Activated T-helper 2 cell treated with anti-CD3 and anti-CD28 coated beads, Interferon-gamma antibody, Interleukin-2, Interleukin-4, amounts not matched to agents 10 μg/mL and 5 μg/mL and 100 μg/mL, durations not matched to agents 14 hours and 24 hours and 36 hours (primary cell): ENCODE measurements around the gene GJB6. TPM values are rescaled to one million over a fixed set of nuclear protein-coding genes. Genes with fewer than 3 reads are reported as not detected.

Experiments used
- DNase-seq: peaks from one replicate; pipeline ENCODE4 v3.0.0; 2021; ENCODE audit warnings: low spot score
- H3K27ac Mint-ChIP-seq: one replicate; pipeline ENCODE4 v1.8.0; 2021; ENCODE audit warnings: mixed read lengths
- H3K27me3 Mint-ChIP-seq: one replicate; pipeline ENCODE4 v1.8.0; 2021; ENCODE audit warnings: low read depth, mixed read lengths
- H3K36me3 Mint-ChIP-seq: one replicate; pipeline ENCODE4 v1.8.0; 2021; ENCODE audit warnings: low read depth, mixed read lengths
- H3K4me1 Mint-ChIP-seq: one replicate; pipeline ENCODE4 v1.8.0; 2021; ENCODE audit warnings: low read depth, mixed read lengths
- H3K4me3 Mint-ChIP-seq: one replicate; pipeline ENCODE4 v1.8.0; 2021; ENCODE audit warnings: low read depth, mild to moderate bottlenecking, moderate library complexity, mixed read lengths
- H3K9me3 Mint-ChIP-seq: one replicate; pipeline ENCODE4 v1.8.0; 2021; ENCODE audit warnings: mixed read lengths
- intact Hi-C: fragments of 100-400 bp; cut with micrococcal nuclease; formaldehyde crosslinking; loops from one replicate; pipeline ENCODE4 v1.15.1; 2023
- total RNA-seq: library from RNA; stranded (reverse); gene quantifications from 2 replicates; pipeline ENCODE4 v1.2.3, GENCODE V29; 2022

Gene GJB6
- total RNA-seq, 1 donor from 2014 or later: 1.7 TPM

DNA sequence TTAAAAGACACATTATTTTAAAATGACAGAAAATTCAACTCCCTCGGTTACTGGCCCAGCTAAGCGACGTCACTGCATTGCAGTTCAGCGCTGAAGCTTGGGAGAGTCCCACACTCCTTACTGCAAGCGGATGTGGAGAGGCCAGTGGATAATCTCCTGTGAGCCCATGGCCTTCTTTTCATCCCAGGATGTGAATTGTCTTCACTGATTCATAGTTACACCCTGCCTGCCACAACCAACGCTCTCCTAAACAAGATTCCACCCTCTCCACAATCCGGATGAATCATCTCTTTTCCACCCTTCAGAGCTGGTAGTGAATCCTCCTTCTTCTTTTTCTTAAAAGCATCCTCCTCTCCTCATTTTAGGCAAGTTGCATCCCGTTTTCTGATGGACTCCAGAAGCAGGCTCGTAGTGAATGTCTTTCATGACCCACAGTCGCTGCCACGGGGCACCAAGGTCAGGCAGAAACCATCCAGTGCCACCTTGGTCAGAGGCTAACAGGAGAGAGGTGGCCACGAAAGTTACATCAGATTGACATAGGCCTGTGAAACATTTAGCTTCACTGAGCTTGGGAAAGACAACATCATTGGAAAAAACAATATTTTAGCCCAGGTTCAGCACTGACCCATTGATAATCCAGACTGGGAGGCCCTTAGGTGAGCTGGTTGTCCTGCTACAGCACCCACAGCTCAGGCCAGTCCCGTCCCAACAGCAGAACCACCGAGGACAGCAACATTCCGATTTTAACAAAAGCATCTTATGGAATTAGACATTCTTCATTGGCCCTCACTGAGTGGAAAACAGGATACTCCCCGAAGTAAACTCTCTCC, 41.4 kb downstream of the GJB6 start:
- intact Hi-C loops: loop anchor here (5.0 kb wide), 1 partner anchor 512 kb away; the partner anchor contains the start of gene IL17D
- no peak overlapping the region for H3K27ac Mint-ChIP-seq
- H3K4me3 Mint-ChIP-seq: peak overlapping the region; percentile 23
- peaks cover 56% of the 10 kb centered on the region for H3K27me3 Mint-ChIP-seq
- DNase-seq: no peak
- peaks cover 11% of the 10 kb centered on the region for H3K4me1 Mint-ChIP-seq
- no peaks in the 10 kb centered on the region for H3K36me3 Mint-ChIP-seq
- H3K9me3 Mint-ChIP-seq: no peaks in the 10 kb centered on the region

DNA sequence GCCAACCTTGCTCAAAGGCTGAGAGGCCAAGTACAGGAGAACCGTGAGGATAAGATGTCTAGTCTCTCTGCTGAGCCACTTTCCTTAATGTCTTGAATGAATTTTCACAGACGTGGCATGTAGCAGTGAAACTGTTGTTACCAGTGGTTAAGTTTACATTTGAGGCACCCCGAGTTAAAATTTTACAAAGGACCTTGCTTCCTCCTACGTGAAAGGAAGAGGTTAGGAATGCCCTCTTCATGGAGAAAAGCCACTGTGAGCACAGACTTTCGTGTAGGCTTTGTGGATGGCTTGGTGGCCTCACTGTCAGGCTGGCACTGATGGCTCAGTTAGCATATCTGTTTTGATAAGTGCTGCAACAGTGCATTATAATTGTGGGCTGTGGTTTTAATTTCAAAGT, 42.0 kb downstream of the GJB6 start:
- H3K36me3 Mint-ChIP-seq: no peaks in the 10 kb centered on the region
- no peaks in the 10 kb centered on the region for H3K9me3 Mint-ChIP-seq
- H3K27me3 Mint-ChIP-seq: peaks cover 50% of the 10 kb centered on the region
- H3K27ac Mint-ChIP-seq: no peak overlapping the region
- no peak overlapping the region for H3K4me3 Mint-ChIP-seq
- peaks cover 11% of the 10 kb centered on the region for H3K4me1 Mint-ChIP-seq
- DNase-seq: no peak
- intact Hi-C loops: loop anchor here (5.0 kb wide), 1 partner anchor 512 kb away; the partner anchor contains the start of gene IL17D

DNA sequence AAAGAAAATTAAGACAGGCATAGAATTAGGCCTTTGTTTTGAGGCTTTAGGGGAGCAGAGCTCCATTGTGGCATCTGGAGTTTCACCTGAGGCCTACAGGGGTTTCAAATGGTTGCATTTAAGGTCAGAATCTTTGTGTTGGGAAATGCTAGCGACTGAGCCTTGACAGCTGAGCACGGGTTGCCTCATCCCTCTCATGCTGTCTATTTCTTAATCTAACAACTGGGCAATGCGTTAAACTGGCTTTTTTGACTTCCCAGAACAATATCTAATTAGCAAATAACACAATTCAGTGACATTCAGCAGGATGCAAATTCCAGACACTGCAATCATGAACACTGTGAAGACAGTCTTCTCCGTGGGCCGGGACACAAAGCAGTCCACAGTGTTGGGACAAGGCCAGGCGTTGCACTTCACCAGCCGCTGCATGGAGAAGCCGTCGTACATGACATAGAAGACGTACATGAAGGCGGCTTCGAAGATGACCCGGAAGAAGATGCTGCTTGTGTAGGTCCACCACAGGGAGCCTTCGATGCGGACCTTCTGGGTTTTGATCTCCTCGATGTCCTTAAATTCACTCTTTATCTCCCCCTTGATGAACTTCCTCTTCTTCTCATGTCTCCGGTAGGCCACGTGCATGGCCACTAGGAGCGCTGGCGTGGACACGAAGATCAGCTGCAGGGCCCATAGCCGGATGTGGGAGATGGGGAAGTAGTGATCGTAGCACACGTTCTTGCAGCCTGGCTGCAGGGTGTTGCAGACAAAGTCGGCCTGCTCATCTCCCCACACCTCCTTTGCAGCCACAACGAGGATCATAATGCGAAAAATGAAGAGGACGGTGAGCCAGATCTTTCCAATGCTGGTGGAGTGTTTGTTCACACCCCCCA, 43.2 kb downstream of the GJB6 start:
- Mint-ChIP-seq H3K27me3 (peaks cover 39% of the 10 kb centered on the region), H3K36me3 (no peaks in the 10 kb centered on the region), H3K27ac (no peak overlapping the region), H3K4me3 (no peak overlapping the region), H3K4me1 (peaks cover 3% of the 10 kb centered on the region), H3K9me3 (no peaks in the 10 kb centered on the region)
- intact Hi-C loops: no loop called here
- DNase-seq: no peak

DNA sequence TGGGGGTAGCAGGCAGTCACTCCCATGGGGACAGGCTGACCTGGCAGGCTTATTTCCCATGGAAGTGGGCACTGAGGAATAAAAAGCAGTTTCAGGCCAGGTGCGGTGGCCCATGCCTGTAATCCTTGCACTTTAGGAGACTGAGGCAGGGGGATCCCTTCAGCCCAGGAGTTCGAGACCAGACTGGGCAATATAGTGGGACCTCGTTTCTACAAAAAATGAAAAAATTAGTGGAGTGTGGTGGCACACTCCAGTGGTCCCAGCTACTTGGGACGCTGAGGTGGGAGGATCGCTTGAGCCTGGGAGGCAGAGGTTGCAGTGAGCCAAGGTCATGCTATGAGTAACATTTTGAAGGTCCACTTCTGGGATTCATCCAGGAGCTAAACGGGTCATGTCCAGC, 45.3 kb downstream of the GJB6 start:
- intact Hi-C loops: no loop called here
- H3K36me3 Mint-ChIP-seq: no peaks in the 10 kb centered on the region
- peaks cover 38% of the 10 kb centered on the region for H3K27me3 Mint-ChIP-seq

DNA sequence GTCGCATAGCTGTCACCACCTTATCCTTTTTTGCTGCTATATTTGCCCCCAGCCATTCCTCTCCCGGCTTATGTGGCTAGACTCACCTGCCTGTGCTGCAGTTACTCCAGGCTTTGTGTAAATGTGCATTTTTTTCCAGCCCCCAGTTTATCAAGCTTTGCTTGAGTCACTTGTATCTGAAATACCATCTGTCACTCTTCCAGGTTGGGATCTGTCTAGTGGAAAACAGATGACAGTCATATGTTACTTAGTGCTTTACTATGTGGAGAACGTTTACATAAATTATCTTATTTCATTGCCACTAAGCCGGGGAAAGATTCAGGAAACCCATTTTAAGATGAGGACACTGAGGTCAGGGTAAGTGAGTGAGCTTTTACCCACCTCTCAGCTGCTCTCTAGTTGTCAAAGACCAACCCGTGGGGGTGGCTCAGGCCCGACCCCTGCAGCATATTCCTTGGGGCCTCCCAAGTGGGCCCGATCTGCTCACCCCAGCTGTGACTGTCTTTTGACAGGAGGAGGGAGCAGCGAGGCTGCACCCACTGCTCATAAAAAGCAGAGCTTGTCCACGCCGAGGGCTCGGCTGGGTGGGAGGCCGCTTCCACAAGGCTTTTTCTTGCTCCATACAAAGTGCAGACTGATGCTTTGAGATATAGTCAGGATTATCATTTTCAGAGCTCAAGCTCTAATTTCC, 46.6 kb downstream of the GJB6 start:
- H3K4me1 Mint-ChIP-seq: no peaks in the 10 kb centered on the region
- H3K4me3 Mint-ChIP-seq: no peak overlapping the region
- no peak overlapping the region for H3K27ac Mint-ChIP-seq
- H3K27me3 Mint-ChIP-seq: peaks cover 33% of the 10 kb centered on the region
- no peaks in the 10 kb centered on the region for H3K9me3 Mint-ChIP-seq
- intact Hi-C loops: no loop called here
- DNase-seq: no peak
- no peaks in the 10 kb centered on the region for H3K36me3 Mint-ChIP-seq

More for the DNA sequence above, 45.3 kb downstream of the GJB6 start:
- DNase-seq: no peak
- Mint-ChIP-seq H3K9me3 (no peaks in the 10 kb centered on the region), H3K4me1 (no peaks in the 10 kb centered on the region), H3K4me3 (no peak overlapping the region), H3K27ac (no peak overlapping the region)

DNA sequence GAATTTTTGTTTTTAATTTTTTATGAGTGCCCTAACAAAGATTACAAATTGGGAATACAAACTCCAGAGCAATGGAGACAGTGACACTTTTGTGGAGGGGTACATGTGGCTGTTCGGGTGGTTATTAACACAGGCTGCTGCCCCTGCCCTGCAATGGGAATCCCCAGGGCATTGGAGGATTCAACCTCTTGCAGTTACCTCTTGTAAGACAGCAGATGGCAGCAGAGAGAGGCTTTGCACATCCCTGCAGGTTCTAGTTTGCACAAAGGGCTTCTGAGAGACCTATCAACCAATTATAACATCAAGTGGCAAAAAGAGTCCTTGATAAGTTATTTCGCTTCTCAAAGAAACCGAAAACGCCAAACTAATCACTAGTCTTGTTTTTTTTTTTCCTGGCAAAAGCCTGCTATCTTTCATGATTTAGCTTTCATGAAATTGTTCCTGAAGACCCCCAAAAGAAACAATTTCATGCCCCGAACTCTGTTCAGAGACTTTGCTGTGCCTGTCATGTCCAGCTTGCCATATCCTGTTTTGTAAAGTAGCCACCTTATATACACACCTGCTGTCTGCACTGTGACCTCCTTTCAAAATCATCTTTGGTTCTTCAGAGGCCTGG, 49.8 kb downstream of the GJB6 start:
- H3K27ac Mint-ChIP-seq: no peak overlapping the region
- no peaks in the 10 kb centered on the region for H3K9me3 Mint-ChIP-seq
- H3K36me3 Mint-ChIP-seq: no peaks in the 10 kb centered on the region
- intact Hi-C loops: loop anchor here (1.0 kb wide), 1 partner anchor 307 kb away; no protein-coding TSS in a partner anchor
- H3K4me1 Mint-ChIP-seq: no peaks in the 10 kb centered on the region
- DNase-seq: no peak
- peaks cover 45% of the 10 kb centered on the region for H3K27me3 Mint-ChIP-seq
- no peak overlapping the region for H3K4me3 Mint-ChIP-seq

DNA sequence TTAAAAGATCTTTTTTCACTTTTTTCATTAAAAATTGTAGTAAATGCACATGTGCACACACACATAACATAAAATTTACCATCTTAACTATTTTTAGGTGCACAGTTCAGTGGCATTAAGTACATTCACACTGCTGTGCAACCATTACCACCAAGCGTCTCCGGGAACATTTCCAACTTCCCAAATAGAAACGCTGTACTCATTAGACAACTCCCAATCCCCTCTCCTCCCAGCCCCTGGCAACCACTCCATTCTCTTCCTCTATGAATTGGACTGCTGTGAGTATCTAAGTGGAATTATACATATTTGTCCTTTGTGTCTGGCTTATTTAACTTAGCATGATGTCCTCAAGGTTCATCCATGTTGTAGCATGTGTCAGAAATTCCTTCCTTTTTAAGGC, 50.9 kb downstream of the GJB6 start:
- H3K9me3 Mint-ChIP-seq: no peaks in the 10 kb centered on the region
- H3K4me3 Mint-ChIP-seq: no peak overlapping the region
- no peaks in the 10 kb centered on the region for H3K36me3 Mint-ChIP-seq
- DNase-seq: no peak
- H3K27ac Mint-ChIP-seq: no peak overlapping the region
- no peaks in the 10 kb centered on the region for H3K4me1 Mint-ChIP-seq
- H3K27me3 Mint-ChIP-seq: peaks cover 47% of the 10 kb centered on the region
- intact Hi-C loops: no loop called here

DNA sequence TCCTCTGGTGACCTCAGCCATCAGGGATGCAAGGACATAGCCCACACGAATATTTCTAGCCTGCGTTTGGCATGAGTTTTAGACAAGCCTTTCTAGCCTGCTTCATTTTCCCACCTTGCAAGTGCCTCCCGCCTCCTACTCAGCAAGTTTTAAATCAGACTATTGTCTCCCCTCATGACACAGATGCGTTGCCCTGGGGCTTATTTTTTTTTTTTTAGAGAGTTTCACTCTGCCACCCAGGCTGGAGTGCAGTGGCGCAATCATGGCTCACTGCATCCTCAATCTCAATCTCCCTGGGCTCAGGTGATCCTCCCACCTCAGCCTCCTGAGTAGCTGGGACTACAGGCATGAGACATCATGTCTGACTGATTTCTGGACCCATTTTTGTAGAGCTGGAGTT, 54.0 kb downstream of the GJB6 start:
- DNase-seq: no peak
- no peak overlapping the region for H3K4me3 Mint-ChIP-seq
- H3K27me3 Mint-ChIP-seq: peaks cover 72% of the 10 kb centered on the region
- no peaks in the 10 kb centered on the region for H3K9me3 Mint-ChIP-seq
- peaks cover 11% of the 10 kb centered on the region for H3K4me1 Mint-ChIP-seq
- H3K27ac Mint-ChIP-seq: no peak overlapping the region
- no peaks in the 10 kb centered on the region for H3K36me3 Mint-ChIP-seq
- intact Hi-C loops: no loop called here

DNA sequence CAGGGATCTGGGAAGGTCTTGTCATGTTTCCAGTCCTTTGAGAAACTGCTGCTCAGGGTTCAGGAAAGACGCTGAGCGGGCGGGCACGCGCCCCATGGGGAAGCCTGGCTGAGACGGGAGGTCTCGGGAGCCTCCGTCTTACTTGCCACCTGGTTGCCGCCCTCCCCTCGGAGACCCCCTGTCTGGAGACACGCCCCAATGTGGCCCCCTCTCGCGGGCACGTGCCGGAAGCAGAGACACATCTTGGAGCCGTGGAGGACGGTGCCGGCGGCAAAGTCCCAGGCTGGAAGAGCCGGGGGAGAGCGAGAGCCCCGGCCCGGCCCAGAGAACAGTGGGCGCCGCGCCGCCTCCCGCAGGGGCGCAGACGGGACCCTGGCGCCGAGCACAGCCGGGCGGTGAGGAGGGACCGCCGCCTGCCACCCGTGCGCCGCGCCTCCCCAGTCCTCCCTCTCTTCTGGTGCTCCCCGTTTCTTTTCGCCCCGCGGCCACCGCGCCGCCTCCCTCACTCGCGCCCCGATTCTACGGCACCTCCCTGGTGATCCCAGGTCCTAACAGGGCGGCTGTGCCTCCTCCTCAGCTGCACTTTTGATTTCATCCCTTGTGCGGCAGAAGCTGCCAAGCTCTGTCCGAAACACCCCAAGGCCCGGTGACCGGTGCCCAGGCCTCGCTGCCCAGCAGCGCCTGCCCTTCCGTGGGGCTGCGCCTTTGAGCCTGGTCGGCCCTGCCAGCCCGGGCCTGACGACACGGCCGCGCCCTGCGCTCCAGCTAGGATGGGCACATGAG, 54.9 kb downstream of the GJB6 start:
- intact Hi-C loops: no loop called here
- Mint-ChIP-seq H3K4me3 (no peak overlapping the region), H3K9me3 (no peaks in the 10 kb centered on the region), H3K27ac (no peak overlapping the region), H3K4me1 (peaks cover 11% of the 10 kb centered on the region), H3K27me3 (peaks cover 76% of the 10 kb centered on the region), H3K36me3 (no peaks in the 10 kb centered on the region)
- no peak for DNase-seq

DNA sequence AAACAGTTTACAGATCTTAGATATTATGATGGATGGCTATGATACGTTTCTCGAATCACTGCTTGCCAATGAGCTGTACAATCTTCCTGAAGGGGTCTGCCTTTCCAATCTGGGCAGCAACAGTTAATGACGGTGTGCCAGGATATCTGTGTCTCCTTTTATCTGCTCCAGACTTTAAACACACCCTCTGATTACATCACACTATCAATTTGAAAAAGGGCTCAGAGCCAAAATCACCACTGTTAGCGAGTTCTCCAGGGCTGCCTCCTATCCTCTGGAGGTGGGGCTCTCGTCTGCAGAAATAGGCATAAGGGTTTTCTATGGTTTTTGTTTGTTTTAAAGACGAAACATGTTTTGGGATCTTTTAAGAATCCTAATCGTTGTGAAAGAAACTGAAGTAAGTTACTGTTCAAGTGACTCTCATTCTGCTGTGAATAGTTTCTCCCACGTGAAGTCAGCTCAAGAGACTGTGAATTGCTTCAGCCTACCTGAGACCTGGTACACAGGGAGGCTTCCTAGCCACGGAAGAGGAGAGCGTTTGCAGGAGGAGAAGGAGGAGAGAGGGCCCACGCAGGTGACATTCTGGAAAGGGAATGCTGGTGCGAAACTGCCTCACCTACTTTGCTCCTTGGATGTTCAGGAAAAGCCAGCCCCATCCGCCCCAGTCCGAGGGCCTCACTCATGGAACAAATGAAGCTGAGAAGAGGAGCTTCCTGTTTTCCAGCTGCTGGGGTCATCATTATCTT, 56.0 kb downstream of the GJB6 start:
- no peaks in the 10 kb centered on the region for H3K9me3 Mint-ChIP-seq
- no peak overlapping the region for H3K4me3 Mint-ChIP-seq
- no peaks in the 10 kb centered on the region for H3K36me3 Mint-ChIP-seq
- intact Hi-C loops: no loop called here
- no peak for DNase-seq
- peaks cover 11% of the 10 kb centered on the region for H3K4me1 Mint-ChIP-seq
- no peak overlapping the region for H3K27ac Mint-ChIP-seq
- peaks cover 75% of the 10 kb centered on the region for H3K27me3 Mint-ChIP-seq

DNA sequence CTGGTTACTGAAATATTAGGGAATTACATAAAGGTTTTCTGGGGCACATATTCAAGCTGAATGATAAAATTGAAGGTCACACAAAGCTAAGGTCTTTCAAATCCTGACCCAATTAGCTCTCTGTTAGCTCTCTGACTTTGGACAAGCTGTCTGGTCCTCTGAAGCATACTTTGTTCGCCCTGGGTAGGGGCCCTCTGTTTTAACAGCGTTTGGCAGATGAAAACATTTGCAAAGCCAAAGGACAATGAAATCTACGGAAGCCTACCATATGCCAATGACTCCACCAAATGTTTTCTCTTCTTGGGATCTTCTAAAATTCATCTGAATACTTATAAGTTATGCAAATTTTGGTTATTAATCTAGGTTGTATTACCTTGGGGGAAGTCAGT, 56.7 kb downstream of the GJB6 start:
- Mint-ChIP-seq H3K27me3 (peaks cover 75% of the 10 kb centered on the region), H3K4me3 (no peak overlapping the region), H3K4me1 (peaks cover 11% of the 10 kb centered on the region), H3K36me3 (no peaks in the 10 kb centered on the region), H3K27ac (no peak overlapping the region), H3K9me3 (no peaks in the 10 kb centered on the region)
- no peak for DNase-seq
- intact Hi-C loops: no loop called here
